Pulmonary artery endothelial cell (primary cell): ENCODE results near the gene CRTC2. TPM values are rescaled to one million over a fixed set of nuclear protein-coding genes. Genes with fewer than 3 reads are reported as not detected.

Experiments
- DNase-seq: peaks from one replicate; pipeline ENCODE4 v3.0.0-alpha.2; 2011; ENCODE audit warnings: low read depth, low spot score
- total RNA-seq: library from RNA; depleted of rRNA; stranded (reverse); fragments of >200 nt; gene quantifications from 2 replicates; pipeline ENCODE4 v1.2.3, GENCODE V29; 2014

The CRTC2 gene
- total RNA-seq, 1 donor from 2014 or later, result 2.8 TPM

GRCh38 chr1:153946622-153947241, 11.7 kb downstream of the CRTC2 start, which contains the start of gene DENND4B:
Gene DENND4B (minus strand): TSS chr1:153946718. CDS start chr1:153944374, 2,344 bp downstream.
- no peak for DNase-seq

DNA sequence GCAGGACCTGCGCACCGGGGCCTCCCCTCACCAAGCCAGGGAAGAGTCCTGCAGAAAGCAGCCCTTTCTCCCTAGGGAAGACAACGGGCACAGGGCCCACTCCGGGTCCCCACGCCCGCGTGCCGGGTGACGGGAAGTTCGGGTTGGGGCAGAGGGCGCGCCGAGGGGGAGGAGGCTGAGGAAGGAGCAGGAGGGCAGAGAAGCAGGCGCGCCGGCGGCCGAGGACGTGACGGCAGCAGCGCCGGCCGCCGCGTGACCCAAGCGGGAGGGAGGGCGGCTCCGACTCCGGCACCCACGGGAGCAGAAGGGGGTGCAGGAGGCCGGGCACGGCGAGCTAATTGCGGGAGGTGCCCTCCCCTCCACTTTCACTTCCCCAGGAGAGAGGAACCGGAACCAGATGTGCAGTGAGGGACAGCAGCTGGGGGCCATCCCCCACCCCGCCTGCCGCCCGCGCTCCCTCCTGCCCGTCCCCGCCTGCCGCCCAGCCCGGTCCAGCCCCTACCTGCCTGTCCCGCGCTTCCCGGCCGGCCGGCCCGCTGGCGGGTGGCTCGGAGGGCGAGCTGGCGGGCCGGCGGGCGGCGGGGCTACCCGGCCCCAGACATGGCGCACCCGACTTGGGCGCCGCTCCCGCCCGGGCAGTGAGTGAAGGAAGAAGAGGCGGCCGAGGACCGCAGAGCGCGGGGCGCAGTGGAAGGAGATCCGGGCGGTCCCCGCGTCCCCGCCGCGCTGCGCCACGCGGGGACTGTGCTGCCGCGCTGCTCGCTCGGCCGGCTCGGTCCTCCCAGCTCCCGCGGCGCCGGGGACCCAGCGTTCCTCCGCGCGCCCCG, 12.4 kb downstream of the CRTC2 start:
- no peak for DNase-seq

DNA sequence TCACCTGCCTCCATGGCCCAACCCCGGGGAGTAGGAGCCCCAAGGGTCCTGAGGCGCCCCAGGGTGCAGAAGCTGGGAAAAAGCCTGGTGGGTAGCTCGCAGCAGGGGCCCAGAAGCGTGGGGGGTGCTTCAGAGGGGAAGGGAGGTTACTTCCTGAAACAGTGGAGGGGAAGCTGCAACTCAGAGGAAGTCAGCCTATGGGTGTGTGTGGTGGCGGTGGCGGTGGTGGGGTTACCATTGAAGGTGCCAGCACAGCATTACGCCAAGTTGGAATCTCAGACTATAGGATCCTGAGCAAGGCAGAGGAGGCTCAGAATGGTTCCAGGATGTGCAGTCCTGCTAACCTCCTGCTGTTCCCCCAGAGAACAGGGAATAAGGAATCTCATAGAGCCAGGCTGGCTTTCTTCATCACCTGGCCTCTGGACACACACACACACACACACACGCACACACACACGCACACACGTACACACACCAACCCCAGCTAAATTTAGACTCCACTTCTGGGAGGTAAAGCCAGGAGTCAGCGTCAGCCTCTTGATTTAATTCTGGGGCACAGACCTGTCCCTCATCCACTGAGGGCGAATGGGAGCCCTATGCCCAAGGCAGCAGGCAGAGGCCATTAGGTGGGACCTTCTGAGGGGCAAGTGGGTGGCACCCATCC, 13.1 kb downstream of the CRTC2 start:
- no peak for DNase-seq

DNA sequence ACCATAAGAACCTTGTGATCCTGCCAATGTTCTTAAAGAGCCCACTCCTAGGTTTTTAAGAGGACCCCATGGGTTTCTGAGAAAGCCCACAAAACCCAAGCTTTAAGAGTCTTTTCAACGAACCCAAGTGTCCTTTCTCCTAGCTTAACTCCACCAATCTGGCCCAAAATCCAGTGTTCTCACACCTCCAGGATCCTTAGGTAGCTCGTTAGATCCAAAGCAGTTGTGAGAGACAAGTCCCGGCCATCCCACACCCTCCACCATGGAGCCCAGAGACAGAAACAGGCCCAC, 13.6 kb downstream of the CRTC2 start:
- no peak for DNase-seq

- DNase-seq, result no peak
Observed at GRCh38 chr1:153944005-153944826, 14.2 kb downstream of the CRTC2 start.

DNA sequence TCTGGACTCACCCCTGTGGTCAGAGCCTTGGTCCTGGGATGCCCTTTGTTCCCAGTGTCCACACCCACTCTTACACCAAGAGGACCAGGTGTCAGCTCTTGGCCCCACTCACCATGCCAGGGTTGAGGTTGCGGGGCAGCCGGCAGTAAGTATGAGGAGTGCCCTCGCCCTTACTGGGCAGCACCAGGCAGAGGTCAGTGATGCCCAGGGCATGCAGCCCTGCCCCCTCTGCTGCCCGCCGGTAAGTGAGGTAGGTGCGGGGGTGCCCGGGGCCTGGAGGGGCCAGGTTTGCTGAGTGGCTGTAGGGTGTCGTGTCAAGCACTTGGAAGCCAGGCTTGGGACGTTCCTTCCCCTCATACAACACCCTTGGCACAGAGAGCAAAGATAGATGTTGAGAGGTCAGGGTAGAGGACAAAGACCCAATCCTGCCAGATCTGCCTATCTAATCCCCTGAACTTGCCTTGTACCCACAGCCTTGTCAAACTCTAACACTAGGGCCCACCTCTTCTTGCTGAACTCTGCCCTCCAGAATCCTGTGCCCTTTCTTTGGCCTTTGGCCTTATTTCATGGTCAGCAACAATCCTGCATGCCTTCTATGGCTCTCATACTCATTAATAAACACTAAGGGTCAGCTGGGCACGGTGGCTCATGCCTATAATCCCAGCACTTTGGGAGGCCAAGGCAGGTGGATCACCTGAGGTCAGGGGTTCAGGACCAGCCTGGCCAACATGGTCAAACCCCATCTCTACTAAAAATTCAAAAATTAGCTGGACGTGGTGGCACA, 15.5 kb downstream of the CRTC2 start:
- DNase-seq, result no peak

GRCh38 chr1:153941826-153942725, 16.3 kb downstream of the CRTC2 start:
- no peak for DNase-seq

- DNase-seq, result no peak
Observed at GRCh38 chr1:153940756-153941155, 17.7 kb downstream of the CRTC2 start.

DNA sequence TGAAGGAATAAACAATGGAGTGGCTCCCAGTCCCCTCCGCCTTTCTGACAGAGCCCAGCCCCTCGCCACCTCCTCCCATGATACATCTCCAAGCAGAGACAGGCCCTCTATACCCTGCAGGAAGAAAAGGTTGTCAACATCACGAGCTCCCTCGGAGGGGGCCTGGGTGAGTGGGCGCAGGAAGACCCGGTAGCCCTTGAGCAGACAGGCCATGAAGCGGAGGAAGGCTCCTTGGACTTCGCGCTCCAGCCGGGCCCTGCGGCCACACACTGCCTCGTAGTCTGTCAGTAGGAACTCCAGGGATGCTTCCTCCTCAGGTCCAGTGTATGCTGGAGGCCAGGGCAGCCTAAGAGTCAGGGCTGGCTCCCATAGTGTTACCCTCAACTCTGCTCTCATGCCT, 18.9 kb downstream of the CRTC2 start:
- DNase-seq, result no peak

- DNase-seq, result no peak
Observed at GRCh38 chr1:153938996-153939395, 19.4 kb downstream of the CRTC2 start.

- no peak for DNase-seq
Observed at GRCh38 chr1:153937331-153937730, 21.1 kb downstream of the CRTC2 start.

GRCh38 chr1:153936011-153936802, 22.2 kb downstream of the CRTC2 start:
- DNase-seq, result no peak

DNA sequence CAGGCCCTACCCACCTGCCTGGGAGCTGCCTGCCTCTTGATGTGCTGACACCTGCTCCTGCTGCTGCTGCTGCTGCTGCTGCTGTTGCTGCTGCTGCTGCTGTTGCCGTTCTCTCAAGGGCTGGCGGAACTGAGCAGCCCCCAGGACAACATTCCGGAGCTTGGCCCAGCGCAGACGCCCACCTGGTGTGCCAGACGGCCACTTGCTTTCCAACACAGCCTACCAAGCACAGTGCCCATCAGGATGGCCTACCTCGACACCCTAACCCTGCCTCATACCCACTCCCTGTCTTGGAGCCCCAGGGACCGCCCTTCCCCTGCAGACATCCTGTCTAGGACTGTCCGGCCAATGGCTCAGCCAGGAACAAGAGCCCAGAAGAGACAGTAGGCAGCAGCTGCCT, 23.7 kb downstream of the CRTC2 start:
- DNase-seq, result no peak

DNA sequence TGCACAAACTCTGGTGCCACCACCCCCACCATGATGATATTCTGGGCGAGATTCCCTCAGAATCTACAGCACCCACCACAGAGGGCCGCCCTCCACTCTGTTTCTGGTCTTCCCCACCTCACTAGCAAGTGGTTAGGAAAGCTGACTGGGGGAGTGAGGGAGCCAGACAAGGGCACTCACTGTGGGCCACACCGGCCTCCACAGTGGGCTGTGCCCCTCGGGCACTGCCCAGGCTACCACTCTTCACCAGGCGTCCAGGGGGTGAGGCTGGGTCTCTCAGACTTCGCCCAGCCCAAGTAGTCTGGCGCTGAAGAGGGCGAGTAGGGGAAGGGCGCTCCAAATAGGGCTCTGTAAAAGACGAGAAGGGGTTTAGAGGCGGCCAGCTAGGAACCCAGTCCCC, 24.5 kb downstream of the CRTC2 start:
- no peak for DNase-seq

DNA sequence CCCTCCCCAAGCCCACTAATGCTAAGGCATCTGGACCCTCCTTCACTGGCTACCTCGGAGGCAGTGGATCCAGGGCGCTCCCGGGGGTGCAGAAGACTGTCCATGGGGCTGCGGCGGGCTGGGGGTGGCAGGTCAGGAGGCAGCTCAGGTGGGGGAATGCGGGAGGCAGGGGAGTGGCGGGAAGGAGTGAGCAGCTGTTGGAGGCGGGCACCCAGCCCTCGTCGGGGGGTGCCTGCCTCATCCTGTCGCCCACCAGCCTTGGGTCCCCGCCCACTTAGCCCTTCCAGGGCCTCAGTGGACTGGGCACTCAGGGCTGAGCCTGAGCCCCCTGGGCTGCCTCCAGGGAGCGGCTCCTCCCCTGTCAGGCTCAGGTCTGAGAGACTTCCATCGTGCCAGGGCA, 25.0 kb downstream of the CRTC2 start:
- DNase-seq, result no peak

DNA sequence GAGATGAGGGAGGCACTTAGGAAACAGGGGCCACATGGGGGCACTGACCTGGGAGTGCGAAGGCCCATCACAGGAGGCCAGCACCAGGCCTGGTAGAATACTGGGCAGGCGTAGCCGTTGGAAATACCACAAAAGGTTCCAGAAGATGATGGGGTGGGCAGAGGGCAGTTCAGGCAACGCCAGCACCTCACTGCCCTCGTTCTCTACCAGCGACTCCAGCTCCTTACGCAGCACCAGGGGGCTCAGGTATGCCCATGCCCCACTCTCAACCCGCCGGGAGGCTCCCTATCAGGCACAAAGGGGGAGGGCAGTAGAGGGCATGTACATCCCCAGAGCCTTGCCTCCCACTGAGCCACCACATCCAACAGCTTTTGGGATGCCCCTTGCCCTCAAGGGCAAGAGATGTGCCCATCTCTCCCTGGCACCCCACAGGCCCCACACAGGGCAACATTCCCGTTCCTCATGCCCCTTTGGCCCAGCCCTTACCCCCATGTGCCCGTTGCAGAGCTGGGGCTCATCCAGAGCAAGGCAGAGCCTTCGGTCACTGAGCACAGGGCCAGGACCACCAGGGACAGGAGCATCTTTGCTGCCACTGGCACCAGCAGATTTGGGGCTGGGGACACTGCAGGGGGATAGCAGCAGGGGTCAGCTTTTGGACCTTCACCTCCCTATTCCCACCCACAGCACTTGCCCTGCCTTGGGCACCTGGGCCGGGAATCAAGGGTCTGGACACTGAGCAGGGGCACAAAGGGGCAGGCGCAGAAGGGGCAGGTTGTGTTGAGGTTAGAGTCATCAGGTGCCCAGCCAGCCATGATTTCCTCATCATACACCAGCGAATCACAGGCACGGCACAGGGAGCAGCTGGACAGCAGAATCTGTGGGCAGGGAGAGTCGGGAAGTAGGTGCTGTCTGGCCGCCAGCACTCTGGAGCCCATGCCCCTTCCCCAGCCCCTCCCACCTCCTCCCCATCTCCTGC, 26.0 kb downstream of the CRTC2 start:
- no peak for DNase-seq

DNA sequence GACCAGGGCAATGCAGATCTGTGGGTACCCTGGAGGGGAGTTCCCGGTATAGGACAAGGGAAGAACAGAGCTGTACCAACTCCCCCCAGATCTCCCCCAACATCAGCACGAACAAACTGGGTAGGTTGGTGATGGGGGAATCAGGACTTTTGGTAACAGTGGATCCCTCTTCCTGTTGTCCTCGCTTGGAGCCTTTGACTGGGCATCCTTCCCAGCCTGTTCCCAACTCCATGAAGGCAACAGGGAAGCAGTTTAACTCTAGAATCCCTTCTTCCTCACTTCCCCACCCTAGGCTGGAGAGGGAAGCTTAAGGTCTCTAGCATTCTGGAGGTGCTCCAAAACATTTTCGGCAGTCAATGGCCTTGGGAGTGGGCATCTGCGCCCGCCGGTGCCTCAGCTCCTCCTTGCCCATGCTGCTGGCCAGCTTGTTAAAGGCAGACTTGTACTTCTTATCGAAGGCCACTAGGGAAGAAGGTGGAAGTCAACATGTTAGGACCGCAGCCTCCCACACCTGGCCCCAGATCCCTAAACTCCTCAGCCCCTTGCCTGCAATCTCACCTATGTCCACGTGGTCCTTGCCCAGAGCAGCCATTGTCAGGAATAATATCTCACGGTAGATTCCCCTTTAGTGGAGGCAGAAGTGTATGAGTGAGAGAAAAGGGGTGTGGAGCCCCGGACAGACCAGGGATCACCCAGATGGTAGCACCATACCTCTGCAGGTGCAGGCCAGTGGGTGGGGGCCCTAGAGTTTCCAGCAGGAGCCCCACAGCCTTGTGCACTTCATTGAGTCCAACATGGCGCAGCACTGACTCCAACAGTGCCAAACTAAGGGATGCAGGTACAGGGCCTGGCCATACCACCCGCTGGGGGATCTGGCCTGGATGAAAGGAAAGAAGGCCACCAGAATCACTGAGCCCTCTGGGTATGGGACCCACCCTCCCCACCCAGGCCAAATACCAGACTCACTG, 28.1 kb downstream of the CRTC2 start:
- no peak for DNase-seq
